ENCODE measurements around the gene PARP16. TPM values are rescaled to one million over a fixed set of nuclear protein-coding genes. Genes with fewer than 3 reads are reported as not detected.

Gene PARP16
- total RNA-seq, 4 donors from 2014 or later = 7.0 to 23.1 (median 8.1) TPM

DNA sequence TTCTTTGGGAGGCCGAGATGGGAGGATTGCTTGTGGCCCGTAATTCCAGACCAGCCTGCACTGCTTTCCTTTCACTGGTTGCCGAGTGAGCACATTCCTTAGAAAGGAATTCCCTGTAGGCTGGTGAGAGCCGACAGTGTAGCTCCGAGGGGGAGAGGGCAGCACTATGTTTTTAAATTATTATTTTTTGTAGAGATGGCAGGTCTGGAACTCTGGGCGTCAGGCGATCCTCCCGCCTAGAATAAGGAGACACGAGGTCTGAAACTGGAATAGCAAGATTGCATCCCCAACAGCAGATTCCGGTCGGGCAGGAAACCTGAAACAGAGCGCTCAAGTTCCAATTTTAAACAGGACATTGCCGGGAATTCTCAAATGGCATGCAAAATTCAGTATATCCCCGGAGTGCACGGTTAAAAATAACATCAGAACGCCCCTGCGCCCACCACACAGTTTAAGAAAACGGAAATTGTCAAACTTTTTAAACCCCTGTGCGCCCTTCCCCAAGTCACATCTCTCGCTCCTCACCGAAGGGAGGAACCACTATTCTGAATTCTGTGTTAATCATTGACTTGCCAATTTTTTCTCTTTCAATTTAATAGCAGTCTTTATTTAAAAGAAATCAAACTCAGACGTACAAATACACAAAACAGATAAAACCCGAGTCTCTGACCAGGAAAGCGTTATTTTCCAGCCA lies 17.2 kb upstream of the PARP16 start:
- Histone ChIP-seq H3K27ac (peak overlapping the region; percentile 81 to 92 (median 84)), H3K36me3 (no peaks in the 10 kb centered on the region), H3K4me3 (peak overlapping the region; percentile 43 to 65 (median 52)), H3K27me3 (no peaks in the 10 kb centered on the region), H3K9me3 (no peaks in the 10 kb centered on the region), H3K4me1 (peaks cover 0 to 6% (median 0%) of the 10 kb centered on the region in 4 donors)
- peak; percentile 41 to 65 (median 59) for DNase-seq
- no peak for TF ChIP-seq POLR2A (IDR thresholded peaks at IDR 0.05)

GRCh38 chr15:65302061-65302460 lies 15.4 kb upstream of the PARP16 start:
- Histone ChIP-seq H3K4me1 (peaks cover 0 to 6% (median 2%) of the 10 kb centered on the region in 4 donors), H3K9me3 (no peaks in the 10 kb centered on the region), H3K36me3 (no peaks in the 10 kb centered on the region), H3K4me3 (no peak overlapping the region), H3K27ac (no peak overlapping the region), H3K27me3 (no peaks in the 10 kb centered on the region)
- no peak for TF ChIP-seq CTCF (IDR thresholded peaks at IDR 0.05)
- no peak for TF ChIP-seq POLR2A (IDR thresholded peaks at IDR 0.05)
- DNase-seq = peak in 1 of 3 donors; percentile 44

GRCh38 chr15:65300924-65301441 lies 14.3 kb upstream of the PARP16 start:
- no peaks in the 10 kb centered on the region for H3K9me3 ChIP-seq
- H3K36me3 ChIP-seq = no peaks in the 10 kb centered on the region
- peaks cover 0 to 8% (median 3%) of the 10 kb centered on the region in 4 donors for H3K4me1 ChIP-seq
- H3K4me3 ChIP-seq = no peak overlapping the region
- TF ChIP-seq CTCF (IDR thresholded peaks at IDR 0.05) (no peak), POLR2A (IDR thresholded peaks at IDR 0.05) (no peak)
- DNase-seq = peak in 1 of 3 donors; percentile 42
- H3K27me3 ChIP-seq = no peaks in the 10 kb centered on the region
- no peak overlapping the region for H3K27ac ChIP-seq

GRCh38 chr15:65298731-65299130 lies 12.0 kb upstream of the PARP16 start:
- Histone ChIP-seq H3K4me3 (no peak overlapping the region), H3K27me3 (no peaks in the 10 kb centered on the region), H3K36me3 (no peaks in the 10 kb centered on the region), H3K4me1 (peaks cover 0 to 8% (median 3%) of the 10 kb centered on the region in 4 donors), H3K9me3 (no peaks in the 10 kb centered on the region), H3K27ac (no peak overlapping the region)
- no peak for TF ChIP-seq CTCF (IDR thresholded peaks at IDR 0.05)
- TF ChIP-seq POLR2A (IDR thresholded peaks at IDR 0.05) = no peak
- DNase-seq = peak in 1 of 3 donors; percentile 30

GRCh38 chr15:65292938-65293518 lies 6.3 kb upstream of the PARP16 start:
- TF ChIP-seq POLR2A (IDR thresholded peaks at IDR 0.05) (no peak), CTCF (IDR thresholded peaks at IDR 0.05) (no peak)
- peaks cover 0 to 8% (median 0%) of the 10 kb centered on the region in 4 donors for H3K4me1 ChIP-seq
- H3K27ac ChIP-seq = no peak overlapping the region

DNA sequence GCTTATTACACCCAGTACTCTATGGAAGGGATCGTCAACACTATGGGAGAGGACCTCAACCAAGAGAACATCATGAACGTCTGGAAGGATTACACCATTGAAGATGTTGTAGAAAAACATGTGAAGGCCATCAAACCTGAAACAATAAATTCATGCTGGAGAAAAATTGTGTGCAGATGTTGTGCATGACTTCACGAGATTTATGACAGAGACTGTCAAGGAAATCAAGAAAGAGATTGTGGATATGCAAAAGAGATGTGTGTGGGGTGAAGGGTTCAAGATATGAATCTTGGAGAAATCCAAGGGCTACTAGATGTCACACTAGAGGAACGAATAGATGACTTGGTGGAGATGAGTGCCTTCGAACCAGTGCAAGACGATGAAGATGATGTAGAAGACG lies 3.5 kb upstream of the PARP16 start:
- Histone ChIP-seq H3K4me1 (peaks cover 0 to 13% (median 7%) of the 10 kb centered on the region in 4 donors), H3K9me3 (no peaks in the 10 kb centered on the region), H3K36me3 (no peaks in the 10 kb centered on the region), H3K27me3 (no peaks in the 10 kb centered on the region), H3K4me3 (no peak overlapping the region), H3K27ac (no peak overlapping the region)
- no peak for DNase-seq
- TF ChIP-seq POLR2A (IDR thresholded peaks at IDR 0.05) = no peak
- no peak for TF ChIP-seq CTCF (IDR thresholded peaks at IDR 0.05)

More at GRCh38 chr15:65292938-65293518, 6.3 kb upstream of the PARP16 start:
- no peak overlapping the region for H3K4me3 ChIP-seq
- H3K9me3 ChIP-seq = no peaks in the 10 kb centered on the region
- H3K36me3 ChIP-seq = no peaks in the 10 kb centered on the region
- no peak for DNase-seq
- no peaks in the 10 kb centered on the region for H3K27me3 ChIP-seq

Measured in Peyer's patch (tissue), 4 donors.